ENCODE results near the gene EIF4E2. TPM values are rescaled to one million over a fixed set of nuclear protein-coding genes. Genes with fewer than 3 reads are reported as not detected.
A peak's percentile ranks its signal among the peaks of the same experiment; 100 is the strongest.

The EIF4E2 gene
- total RNA-seq, 6 experiments from 2014 or later, result 24.3 to 47.7 (median 42.0) TPM

GRCh38 chr2:232549655-232550353, 685 bp upstream of the EIF4E2 start:
- H3K27ac ChIP-seq, result peak overlapping the region; percentile 95 to 99 (median 95)
- peak overlapping the region; percentile 94 to 95 (median 95) for H3K4me3 ChIP-seq
- H3K4me1 ChIP-seq, result peaks cover 0 to 17% (median 3%) of the 10 kb centered on the region in 4 donors
- intact Hi-C loops (cut with DNase I), result no loop called here
- ATAC-seq (no peak), DNase-seq (no peak)
- WGBS (ENCODE audit: insufficient coverage, low coverage, low lambda C conversion rate, missing lambda C conversion rate), result 41% methylated on average over 15 of the region's 21 CpGs
- no peaks in the 10 kb centered on the region for H3K27me3 ChIP-seq
- TF ChIP-seq CTCF (IDR thresholded peaks at IDR 0.05), result no peak
- no peak for TF ChIP-seq POLR2A (IDR thresholded peaks at IDR 0.05)
- no peaks in the 10 kb centered on the region for H3K36me3 ChIP-seq
- H3K9me3 ChIP-seq, result no peaks in the 10 kb centered on the region

GRCh38 chr2:232551250-232551638, 755 bp downstream of the EIF4E2 start:
- peaks cover 0 to 26% (median 3%) of the 10 kb centered on the region in 4 donors for H3K4me1 ChIP-seq
- ATAC-seq, result no peak
- TF ChIP-seq POLR2A (IDR thresholded peaks at IDR 0.05) (no peak), CTCF (IDR thresholded peaks at IDR 0.05) (no peak)

GRCh38 chr2:232551776-232552175, 1.3 kb downstream of the EIF4E2 start:
- intact Hi-C loops (cut with DNase I), result no loop called here
- Histone ChIP-seq H3K4me3 (peak overlapping the region in 2 of 3 donors; percentile 94 to 95), H3K4me1 (peaks cover 0 to 32% (median 3%) of the 10 kb centered on the region in 4 donors), H3K27me3 (no peaks in the 10 kb centered on the region), H3K36me3 (no peaks in the 10 kb centered on the region), H3K9me3 (no peaks in the 10 kb centered on the region), H3K27ac (no peak overlapping the region)
- no peak for ATAC-seq
- no peak for DNase-seq
- WGBS (ENCODE audit: insufficient coverage, low coverage, low lambda C conversion rate, missing lambda C conversion rate), result 96% methylated on average over 3 of the region's 4 CpGs
- TF ChIP-seq POLR2A (IDR thresholded peaks at IDR 0.05) (no peak), CTCF (IDR thresholded peaks at IDR 0.05) (no peak)

More at GRCh38 chr2:232551250-232551638, 755 bp downstream of the EIF4E2 start:
- Histone ChIP-seq H3K4me3 (peak overlapping the region; percentile 94 to 95 (median 95)), H3K27me3 (no peaks in the 10 kb centered on the region), H3K36me3 (no peaks in the 10 kb centered on the region), H3K9me3 (no peaks in the 10 kb centered on the region), H3K27ac (peak overlapping the region; percentile 95 to 99 (median 95))
- WGBS (ENCODE audit: insufficient coverage, low coverage, low lambda C conversion rate, missing lambda C conversion rate), result 11% methylated on average over 7 of the region's 7 CpGs
- intact Hi-C loops (cut with DNase I), result no loop called here
- DNase-seq, result no peak

- 69% methylated on average over 3 of the region's 3 CpGs for WGBS (ENCODE audit: insufficient coverage, low coverage, low lambda C conversion rate, missing lambda C conversion rate)
- H3K9me3 ChIP-seq, result no peaks in the 10 kb centered on the region
These were observed 5.9 kb downstream of the EIF4E2 start for GRCh38 chr2:232556426-232556825.

More at GRCh38 chr2:232556426-232556825, 5.9 kb downstream of the EIF4E2 start:
- DNase-seq (no peak), ATAC-seq (peak in 1 of 4 donors; percentile 70)
- no peaks in the 10 kb centered on the region for H3K27me3 ChIP-seq
- peaks cover 0 to 32% (median 0%) of the 10 kb centered on the region in 4 donors for H3K4me1 ChIP-seq
- no peak overlapping the region for H3K4me3 ChIP-seq
- TF ChIP-seq POLR2A (IDR thresholded peaks at IDR 0.05) (no peak), CTCF (IDR thresholded peaks at IDR 0.05) (no peak)
- H3K36me3 ChIP-seq, result peaks cover 4 to 40% (median 17%) of the 10 kb centered on the region in 4 donors
- H3K27ac ChIP-seq, result peak overlapping the region in 1 of 3 donors; percentile 42
- intact Hi-C loops (cut with DNase I), result no loop called here

Measured in right lobe of liver (tissue), 6 donors.